ENCODE measurements around the gene NUP58.

NUP58 gene, protein sequence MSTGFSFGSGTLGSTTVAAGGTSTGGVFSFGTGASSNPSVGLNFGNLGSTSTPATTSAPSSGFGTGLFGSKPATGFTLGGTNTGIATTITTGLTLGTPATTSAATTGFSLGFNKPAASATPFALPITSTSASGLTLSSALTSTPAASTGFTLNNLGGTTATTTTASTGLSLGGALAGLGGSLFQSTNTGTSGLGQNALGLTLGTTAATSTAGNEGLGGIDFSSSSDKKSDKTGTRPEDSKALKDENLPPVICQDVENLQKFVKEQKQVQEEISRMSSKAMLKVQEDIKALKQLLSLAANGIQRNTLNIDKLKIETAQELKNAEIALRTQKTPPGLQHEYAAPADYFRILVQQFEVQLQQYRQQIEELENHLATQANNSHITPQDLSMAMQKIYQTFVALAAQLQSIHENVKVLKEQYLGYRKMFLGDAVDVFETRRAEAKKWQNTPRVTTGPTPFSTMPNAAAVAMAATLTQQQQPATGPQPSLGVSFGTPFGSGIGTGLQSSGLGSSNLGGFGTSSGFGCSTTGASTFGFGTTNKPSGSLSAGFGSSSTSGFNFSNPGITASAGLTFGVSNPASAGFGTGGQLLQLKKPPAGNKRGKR

DNA sequence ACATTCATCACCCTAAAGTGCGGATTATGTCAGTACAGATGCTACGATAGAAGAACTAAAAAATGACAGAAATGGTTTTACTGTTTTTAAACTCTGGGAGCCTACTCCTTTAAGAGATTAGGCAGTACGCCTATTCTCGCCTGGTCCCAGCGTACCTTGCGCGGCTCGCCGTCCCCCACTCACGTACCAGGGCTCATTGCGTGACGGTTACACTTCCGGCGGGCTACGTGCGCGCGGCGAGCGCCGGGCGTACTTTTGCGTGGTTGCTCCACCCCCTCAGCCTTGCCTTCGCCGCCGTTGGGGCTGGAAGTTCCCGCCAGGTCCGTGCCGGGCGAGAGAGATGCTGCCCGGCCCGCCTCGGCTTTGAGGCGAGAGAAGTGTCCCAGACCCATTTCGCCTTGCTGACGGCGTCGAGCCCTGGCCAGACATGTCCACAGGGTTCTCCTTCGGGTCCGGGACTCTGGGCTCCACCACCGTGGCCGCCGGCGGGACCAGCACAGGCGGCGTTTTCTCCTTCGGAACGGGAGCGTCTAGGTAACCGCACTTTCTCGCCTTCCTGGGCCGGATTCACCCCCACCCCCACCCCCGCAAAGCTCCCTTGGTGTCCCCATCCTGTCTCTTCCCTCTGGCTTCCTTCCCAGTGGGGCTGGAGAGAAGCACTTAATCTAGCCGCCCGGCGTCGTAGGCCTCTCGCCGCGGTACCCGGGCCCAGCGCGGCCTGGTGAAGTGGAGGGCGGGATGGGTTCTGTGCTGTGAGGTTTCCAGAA, at the start of gene NUP58:
Gene NUP58, plus strand, starts transcription at position 279 of the 767 bp plus-strand sequence. Its CDS starts 149 bp downstream, at position 428.
- peak; percentile 80 for DNase-seq

DNA sequence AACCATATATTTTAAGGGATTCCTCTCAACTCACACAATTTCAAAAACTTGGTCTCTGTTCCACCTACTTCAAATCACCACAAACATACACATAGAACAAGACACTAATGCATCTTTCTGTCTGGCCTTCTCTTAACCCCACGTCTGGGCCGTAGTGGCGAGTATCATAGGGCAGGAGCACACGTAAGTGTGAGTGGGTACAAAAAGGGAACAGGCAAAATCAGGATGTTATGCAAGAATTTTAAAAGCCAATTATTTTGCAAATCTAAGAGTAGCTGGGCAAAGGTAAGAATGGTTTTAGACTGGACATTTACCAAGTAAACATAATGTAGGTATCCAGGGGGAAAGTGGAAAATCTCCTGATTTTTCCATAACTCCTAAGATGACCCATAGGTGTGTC, 49.2 kb upstream of the NUP58 start:
- DNase-seq: no peak

DNA sequence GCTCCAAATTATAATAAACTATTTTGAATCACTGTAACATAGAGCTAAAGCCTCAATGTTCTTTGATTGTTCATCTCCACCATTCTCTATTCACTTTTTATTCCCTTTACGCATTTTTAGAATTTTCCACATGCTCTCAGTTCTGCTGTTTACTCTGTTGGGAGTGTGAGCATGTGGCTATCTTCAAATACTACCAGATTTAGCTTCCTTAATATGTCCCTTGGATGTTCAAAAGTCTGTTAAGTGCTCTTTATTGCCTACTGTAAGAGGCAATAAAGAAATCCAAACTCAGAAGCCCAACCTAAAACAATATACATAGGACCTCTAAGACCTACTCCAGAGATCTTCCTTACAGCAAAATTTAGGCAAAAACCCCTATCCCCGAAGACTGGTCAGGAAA, 48.7 kb upstream of the NUP58 start:
- no peak for DNase-seq

DNA sequence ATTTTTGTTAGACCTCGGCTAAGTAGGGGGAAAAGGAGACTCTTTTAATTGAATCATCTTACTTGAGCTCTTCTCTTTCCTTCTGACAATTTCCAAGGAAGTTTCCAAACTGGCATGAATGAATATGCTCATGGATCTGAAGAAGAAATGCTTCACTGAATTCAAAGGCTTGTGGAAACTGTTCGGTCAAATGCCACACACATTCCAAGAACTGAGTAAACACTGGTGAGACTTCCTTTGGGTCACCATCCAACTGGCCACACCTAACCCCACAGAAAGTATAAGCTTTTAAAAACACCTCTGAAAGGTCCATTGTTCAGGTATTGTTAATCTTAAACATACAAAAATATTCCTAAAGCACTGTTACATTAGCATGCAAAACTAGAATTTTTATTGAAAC, 47.7 kb upstream of the NUP58 start:
- DNase-seq: no peak

DNA sequence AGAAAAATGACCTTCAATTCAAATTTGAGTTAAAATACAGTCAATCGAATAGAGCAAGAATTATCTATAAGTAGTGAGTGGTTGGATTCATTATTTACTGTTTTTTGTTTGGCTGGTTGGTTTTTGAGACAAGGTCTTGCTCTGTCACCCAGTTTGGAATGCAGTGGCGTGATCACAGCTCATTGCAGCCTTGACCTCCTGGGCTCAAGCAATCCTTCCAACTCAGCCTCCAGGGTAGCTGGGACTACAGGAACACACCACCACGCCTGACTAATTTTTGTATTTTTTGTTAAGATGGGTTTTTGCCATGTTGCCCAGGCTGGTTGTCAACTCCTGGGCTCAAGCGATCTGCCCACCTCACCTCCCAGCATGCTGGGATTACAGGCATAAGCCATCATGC, 39.2 kb upstream of the NUP58 start:
- no peak for DNase-seq

DNA sequence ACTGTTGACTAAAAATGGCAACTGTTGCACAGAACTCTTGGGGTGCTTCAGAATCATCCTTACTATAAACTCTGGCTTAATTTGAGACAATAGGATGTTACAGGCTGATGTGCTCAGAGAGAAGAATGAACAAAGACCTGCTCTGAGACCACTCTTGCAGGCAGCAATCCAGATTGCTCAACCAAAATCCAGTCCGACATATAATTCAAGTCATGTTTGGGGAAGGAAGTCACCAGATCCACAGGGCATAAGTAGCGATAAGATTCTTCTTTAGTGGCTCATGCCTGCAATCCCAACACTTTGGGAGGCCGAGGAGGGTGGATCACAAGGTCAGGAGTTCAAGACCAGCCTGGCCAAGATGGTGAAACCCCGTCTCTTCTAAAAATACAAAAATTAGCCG, 34.7 kb upstream of the NUP58 start:
- DNase-seq: no peak

DNA sequence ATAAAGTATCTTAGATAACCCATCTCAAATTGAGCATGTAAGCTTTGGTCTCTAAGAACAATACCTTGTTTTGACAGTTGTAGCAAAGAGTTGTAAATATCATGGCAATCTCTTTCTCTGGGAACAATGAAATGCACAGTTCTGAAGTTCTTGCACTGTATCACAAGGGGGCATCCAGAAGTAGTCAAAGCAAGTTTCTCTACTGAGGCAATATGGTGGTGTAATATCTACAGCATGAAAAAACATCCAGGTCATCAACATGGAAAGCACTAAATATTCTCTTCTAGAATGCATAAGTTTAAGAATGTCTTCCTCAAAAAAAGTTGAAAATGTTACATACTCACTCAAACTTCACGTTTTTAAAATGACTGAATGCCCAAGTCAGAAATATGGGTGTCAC, 33.7 kb upstream of the NUP58 start:
- no peak for DNase-seq

DNA sequence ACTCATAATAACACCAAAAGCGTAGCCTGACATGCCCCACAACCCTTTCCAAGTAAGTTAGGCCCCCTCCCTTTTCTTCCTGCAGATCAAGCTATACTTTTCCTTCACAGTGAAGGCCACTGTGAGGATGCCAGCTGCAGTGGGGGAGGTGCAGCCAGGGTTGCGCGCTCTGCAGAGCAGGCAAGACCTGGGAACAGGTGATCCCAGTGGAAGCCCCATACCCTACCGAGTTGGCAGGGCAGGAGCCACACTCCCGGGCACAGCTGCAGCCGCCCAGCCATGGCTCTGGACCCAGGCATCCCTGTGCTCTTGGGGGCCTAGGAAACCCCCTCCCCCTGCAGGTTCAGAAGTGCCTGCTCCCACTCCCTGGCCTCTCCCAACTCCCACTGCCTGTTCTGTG, 32.9 kb upstream of the NUP58 start:
- DNase-seq: no peak

DNA sequence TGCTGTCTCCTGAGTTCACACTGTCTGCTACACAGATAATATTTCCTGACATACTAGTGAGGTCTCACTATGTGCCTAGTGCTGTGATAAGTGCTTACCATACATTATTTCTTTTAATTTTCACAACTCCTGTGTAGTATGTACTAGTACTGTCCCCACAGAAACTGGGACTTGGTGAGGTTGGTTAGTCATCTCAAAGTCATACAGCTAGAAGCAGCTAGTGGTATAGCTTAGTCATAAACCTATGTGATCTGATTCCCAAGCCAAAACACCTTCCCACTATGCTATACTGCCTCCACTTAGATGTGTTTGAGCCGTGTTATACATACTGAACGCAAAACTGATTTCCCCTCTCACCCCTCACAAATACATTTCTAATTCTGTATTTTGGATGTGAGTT, 24.7 kb upstream of the NUP58 start:
- DNase-seq: no peak

DNA sequence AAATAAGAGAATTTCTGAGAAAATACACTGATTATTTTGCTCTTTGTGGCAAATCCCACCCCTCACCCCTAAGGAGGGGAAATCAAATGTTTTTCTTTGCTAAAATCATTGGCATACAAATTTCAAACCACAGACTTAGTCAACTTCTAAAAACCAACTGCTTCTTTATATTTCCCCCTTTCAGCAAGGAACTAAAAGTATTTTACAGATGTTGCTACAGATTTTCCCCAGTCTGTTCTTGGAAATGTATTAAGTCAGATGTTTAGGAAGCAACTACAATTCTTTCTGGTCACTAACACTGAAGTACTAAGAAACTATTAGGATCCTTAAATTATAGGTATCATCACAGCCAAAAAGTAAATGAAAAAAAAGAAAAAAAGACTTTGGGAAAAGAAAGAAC, 21.0 kb upstream of the NUP58 start:
- DNase-seq: no peak

DNA sequence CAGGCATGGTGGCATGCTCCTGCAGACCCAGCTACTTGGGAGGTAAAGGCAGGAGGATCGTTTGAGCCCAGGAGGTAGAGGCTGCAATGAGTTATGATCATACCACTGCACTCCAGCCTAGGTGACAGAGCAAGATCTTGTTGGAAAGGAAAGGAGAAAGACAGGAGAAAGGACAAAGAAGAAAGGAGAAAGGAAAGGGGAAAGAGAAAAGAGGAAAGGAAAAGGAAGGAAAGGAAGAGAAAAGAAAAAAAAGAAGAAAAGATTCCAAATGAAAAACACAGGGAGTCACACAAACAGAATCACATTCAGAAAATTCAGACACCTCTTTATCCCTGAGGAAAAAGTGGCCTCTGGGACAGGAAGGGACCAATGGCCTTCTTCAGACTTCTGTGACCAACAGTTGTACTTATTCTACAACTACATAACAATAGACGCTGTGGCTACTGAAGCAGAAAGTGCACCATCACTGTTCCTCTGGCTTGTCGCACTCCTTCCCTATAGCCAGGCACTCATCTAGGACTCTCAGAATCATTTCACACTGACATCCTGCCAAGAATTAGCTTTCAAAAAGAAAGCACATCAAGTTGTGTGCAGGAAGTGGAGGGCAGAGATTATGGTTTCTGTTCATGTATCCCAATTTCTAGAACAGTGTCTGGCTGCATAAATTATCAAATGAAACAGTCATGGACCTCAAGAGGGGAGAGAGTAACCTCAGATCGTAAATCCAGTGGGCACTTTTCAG, 20.1 kb upstream of the NUP58 start:
- no peak for DNase-seq

DNA sequence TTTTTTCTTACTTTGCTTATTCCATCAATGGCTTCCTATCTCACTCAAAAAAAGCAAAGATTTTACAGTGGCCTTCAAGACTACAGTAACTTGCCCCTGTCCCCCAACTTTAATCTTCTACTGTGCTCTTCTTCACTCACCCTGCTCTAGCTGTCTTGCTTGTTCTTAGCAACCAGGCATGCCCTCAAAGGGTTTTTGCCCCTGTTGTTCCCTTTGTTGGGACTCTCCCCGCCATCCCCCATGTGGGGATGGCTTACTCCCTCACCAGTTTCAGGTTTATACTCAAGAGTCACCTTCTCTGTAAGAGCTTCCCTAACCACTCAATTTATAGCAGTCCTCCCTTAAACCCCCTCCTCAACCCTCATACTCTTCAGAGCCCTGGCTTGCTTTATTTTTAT, 19.5 kb upstream of the NUP58 start:
- no peak for DNase-seq

DNA sequence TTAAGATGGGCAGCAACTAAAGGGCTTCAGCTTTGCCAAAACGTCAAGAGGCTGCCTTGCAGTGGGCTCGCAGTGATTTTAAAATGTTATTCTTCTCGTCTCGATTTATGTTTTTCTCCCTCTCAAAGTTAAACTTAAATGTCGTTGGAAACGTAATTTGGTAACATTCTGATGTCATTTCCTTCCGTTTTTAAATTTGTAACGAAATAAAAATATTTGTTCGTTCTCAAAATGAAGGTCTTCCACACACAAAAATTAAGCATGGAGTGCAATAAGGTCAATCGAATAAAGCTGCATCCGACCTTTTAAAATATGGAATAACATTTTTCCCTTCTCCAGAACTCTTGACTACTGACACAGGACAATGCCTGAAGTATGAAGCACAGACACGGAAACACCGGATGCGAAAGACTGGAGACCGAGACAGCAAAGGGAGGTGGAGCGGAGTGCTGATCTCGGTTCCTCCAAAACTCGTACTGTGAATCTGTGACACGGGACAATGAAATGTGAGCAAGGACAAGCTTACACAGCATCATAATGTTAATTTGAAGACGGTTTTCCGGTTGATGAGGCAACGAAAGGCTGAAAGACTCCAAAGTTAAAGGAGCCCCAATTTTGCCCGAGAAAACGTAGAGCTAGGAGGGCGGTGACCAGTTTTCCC, 15.0 kb upstream of the NUP58 start:
- no peak for DNase-seq

DNA sequence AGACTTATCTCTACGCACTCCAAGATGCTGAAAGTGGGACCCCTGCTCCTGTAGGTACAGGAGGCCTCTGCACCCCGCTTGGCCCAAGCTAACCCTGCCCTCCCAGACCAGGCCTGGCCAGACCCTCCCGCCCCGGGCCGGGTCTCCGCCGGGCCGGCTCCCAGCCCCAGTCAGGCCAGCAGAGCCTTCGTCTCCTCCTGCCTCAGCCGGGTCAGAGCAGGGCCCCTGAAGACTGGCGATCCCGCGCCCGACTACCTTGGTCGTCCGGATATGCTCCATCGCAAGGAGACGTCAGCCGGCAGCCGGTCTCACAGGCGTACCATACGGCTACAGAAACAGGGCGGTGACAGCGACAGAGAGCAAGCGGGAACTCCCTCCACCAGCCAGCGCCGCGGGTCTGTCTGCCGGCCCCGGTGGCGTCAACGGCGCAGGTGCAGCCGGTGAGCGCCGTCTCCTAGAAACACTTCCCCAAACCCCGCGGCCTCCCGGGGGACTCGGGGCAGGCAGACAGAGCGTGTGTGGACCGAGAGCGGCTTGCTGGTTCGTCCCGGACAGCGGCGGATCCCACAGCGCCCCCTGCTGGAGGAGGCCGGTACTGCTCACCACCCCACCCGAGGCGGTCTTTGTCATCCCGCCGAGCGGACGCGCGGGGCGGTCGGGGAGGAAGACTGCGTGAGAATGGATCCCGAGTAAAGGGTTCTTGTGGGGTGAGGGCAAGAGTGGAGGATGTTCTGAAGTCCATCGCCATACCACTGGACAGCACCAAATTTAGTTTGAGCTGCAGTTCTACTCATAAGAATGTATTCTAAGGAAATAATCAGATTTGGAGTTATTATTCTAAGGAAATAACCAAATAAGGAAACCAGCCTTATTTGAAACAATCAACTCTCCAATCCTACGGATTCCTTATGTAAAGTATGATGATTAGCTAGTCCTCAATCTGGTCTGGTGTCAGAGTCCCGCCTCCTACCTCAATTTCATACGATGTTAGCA, 14.2 kb upstream of the NUP58 start, which contains the start of gene MTMR6:
Gene MTMR6, minus strand, starts transcription at position 520 of the 993 bp plus-strand sequence. Its CDS starts 241 bp downstream, at position 279.
- DNase-seq: peak; percentile 55

DNA sequence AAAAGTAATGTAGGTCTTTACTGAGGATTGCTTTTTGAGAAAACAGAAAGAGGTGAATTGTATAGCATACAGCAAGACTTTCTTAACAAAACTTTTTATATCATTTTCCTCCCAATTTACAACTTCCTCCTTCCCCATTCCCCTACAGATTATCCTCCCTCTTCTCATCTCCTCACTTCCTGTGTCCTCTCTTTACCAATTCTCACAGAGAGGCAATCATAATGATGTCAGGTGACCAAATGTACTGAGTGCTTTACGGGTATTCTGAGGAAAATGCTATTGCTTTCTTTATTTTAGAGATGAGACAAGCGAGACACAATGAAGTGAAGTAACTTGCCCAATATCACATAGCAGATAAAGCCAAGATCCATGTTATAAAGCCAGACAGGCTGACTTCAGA, 12.5 kb upstream of the NUP58 start:
- no peak for DNase-seq

DNA sequence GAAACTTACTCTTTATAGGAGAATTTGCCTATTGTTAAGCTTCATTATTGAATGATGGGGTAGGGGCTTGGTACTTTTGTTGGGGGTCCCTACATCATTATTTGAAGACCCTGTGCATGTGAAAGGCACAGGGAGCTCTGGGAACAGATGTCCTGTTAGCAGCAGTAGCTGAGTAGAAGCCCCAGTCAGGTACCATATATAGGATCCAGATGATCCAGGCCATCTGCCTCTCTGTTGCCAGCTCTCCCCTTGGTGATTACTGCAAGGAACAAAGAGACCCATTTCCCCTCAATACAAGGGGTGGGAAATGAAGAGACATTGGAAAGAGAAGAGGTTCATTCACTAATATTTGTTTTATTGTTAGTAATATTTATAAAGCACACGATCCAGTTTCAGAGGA, 9.7 kb upstream of the NUP58 start:
- DNase-seq: no peak

DNA sequence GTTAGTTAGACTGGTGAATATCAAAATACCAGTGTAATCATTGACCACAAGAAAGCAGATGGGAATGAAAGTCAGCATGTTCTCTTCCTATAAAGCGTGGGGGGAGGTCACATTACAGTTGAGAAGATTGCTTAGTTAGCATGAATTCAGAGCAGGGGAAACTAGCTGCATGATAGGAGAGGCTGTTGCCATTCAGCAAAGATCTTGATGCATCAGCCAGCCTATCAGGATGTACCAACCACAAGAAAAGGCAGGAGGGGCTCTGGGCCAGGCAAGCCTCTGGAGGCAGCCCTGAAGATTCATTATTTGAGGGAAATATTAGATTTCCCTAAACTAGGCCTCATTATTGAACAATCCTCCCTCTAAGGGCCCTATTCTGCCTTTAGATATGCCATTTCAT, 9.1 kb upstream of the NUP58 start:
- DNase-seq: no peak

DNA sequence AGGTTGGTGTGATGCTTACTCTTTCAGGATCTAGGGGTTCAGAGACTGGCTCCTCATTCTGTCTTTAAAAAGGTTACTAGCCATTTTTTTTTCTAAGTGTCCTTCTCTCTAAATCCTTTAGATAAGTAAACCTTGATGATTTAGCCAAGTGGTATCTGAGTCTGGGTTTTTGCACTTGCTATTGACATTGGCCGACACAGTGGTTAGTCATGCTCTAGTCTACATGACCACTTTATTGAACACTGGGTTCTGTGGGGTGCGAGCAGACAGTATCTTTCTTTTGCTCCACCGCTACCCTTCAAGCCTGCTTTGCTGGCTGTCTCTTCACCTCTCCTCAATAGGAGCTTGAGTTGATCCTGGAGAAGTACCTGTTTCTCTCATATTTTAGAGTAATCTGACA, 6.2 kb upstream of the NUP58 start:
- DNase-seq: no peak

DNA sequence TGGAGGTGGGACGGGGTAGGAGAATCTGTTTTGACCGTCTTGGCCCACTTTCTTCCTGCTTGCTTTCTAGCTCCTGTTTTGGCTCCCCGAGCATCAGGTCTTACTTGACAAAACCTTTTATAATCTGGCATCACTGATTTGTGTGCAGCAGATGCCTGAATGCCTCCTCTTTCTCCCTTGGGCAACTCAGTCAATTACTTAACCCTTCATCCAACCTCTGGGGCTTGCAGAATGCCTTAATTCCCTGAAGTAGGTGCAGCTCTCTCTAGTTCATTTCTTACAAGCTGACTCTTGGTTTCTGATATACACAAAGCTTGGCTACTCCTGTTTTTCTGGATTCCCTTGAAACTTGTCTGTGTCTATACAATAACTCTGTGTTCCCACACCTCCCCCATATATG, 5.7 kb upstream of the NUP58 start:
- no peak for DNase-seq

DNA sequence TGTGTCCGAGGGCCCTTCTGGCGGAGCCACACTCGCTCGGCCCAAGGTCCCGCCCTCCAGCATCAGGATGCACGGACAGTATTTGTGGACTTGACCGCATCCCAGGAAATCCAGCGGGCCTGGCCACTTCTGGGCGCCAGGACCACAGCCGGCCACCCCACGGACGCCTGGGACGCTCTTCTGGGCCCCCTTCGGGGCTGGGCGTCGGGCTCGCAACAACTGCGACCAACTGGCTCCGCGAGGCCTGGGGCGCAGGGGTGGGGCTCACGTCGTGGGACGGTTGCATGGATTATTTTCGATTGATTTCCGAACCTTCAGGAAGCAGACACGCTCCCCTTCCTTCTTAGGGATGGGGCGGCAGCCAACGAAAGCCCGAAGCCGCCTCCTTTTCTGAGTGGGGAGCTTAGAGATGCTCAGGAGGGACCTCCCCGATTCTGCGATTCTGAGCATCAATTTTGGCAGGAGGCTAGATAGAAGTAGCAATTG, 521 bp upstream of the NUP58 start:
- no peak for DNase-seq

DNA sequence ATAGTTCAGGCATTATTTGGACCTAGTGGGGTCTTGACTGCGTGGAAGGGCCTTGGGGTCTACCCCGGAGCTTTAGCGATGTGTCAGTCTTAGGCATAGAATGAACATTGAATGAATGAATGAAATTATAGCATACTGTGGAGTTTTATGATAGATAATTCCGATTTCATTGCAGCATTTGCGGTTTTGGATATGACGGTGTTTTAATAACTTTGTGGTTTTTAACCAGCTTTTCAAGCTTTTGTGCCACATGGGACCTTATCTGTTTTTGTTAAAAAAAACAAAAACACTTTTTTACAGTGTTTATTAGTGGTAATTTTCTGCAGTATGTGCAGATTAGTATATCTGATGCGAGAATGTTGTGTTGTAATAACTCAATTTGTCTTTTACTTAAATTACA, 696 bp downstream of the NUP58 start:
- no peak for DNase-seq

Measured in NCI-H2029 (cell line).